Neutrophil (primary cell): ENCODE data around the gene CHCHD1.

Source experiments
- H3K27ac ChIP-seq: fragments of 200-600 bp; sonication (generic); 2 replicates; pipeline ENCODE4 v1.5.1; 2016; ENCODE audit warnings: mild to moderate bottlenecking, moderate library complexity
- H3K27me3 ChIP-seq: fragments of 200-600 bp; sonication (generic); 2 replicates; pipeline ENCODE4 v1.6.0; 2016; ENCODE audit warnings: mild to moderate bottlenecking
- H3K36me3 ChIP-seq: fragments of 200-600 bp; sonication (generic); 2 replicates; pipeline ENCODE4 v1.5.1; 2017
- H3K4me1 ChIP-seq, 2 experiments: fragments of 200-600 bp in 1 of 2; sonication (generic) in 1 of 2; 1 replicate in 1 of 2; 2 replicates in 1 of 2; pipeline versions ENCODE4 v1.5.1 to v1.6.1; 2013 to 2016; ENCODE audit warnings: low read depth in 1 of 2, low read length in 1 of 2, mild to moderate bottlenecking in 1 of 2, moderate library complexity in 1 of 2; ENCODE audit not compliant: control insufficient read depth in 1 of 2, insufficient read depth in 1 of 2
- H3K4me3 ChIP-seq, 2 experiments: fragments of 200-600 bp in 1 of 2; sonication (generic) in 1 of 2; 1 replicate in 1 of 2; 2 replicates in 1 of 2; pipeline ENCODE4 v1.5.1; 2013 to 2016; ENCODE audit warnings: low read depth in 1 of 2, low read length in 1 of 2, mild to moderate bottlenecking in 1 of 2, moderate library complexity in 1 of 2
- H3K9me3 ChIP-seq: fragments of 200-600 bp; sonication (generic); 2 replicates; pipeline ENCODE4 v1.5.1; 2016
- TF ChIP-seq, protein P1 (sequence below): fragments of 200-600 bp; sonication (generic); IDR thresholded peaks from 2 replicates; pipeline ENCODE4 v1.5.1; 2016; ENCODE audit warnings: antibody characterized with exemption

CHCHD1 gene

GRCh38 chr10:73742454-73742734, 39.5 kb upstream of the CHCHD1 start:
- H3K4me1 ChIP-seq: peaks cover 16% of the 10 kb centered on the region in 2 experiments
- H3K4me3 ChIP-seq: no peak overlapping the region
- TF ChIP-seq, protein P1, sequence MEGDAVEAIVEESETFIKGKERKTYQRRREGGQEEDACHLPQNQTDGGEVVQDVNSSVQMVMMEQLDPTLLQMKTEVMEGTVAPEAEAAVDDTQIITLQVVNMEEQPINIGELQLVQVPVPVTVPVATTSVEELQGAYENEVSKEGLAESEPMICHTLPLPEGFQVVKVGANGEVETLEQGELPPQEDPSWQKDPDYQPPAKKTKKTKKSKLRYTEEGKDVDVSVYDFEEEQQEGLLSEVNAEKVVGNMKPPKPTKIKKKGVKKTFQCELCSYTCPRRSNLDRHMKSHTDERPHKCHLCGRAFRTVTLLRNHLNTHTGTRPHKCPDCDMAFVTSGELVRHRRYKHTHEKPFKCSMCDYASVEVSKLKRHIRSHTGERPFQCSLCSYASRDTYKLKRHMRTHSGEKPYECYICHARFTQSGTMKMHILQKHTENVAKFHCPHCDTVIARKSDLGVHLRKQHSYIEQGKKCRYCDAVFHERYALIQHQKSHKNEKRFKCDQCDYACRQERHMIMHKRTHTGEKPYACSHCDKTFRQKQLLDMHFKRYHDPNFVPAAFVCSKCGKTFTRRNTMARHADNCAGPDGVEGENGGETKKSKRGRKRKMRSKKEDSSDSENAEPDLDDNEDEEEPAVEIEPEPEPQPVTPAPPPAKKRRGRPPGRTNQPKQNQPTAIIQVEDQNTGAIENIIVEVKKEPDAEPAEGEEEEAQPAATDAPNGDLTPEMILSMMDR: no peak
- H3K9me3 ChIP-seq: no peaks in the 10 kb centered on the region
- no peaks in the 10 kb centered on the region for H3K27me3 ChIP-seq
- no peak overlapping the region for H3K27ac ChIP-seq
- peaks cover 10% of the 10 kb centered on the region for H3K36me3 ChIP-seq

GRCh38 chr10:73743327-73743904, 38.4 kb upstream of the CHCHD1 start:
- H3K36me3 ChIP-seq: peaks cover 21% of the 10 kb centered on the region

DNA sequence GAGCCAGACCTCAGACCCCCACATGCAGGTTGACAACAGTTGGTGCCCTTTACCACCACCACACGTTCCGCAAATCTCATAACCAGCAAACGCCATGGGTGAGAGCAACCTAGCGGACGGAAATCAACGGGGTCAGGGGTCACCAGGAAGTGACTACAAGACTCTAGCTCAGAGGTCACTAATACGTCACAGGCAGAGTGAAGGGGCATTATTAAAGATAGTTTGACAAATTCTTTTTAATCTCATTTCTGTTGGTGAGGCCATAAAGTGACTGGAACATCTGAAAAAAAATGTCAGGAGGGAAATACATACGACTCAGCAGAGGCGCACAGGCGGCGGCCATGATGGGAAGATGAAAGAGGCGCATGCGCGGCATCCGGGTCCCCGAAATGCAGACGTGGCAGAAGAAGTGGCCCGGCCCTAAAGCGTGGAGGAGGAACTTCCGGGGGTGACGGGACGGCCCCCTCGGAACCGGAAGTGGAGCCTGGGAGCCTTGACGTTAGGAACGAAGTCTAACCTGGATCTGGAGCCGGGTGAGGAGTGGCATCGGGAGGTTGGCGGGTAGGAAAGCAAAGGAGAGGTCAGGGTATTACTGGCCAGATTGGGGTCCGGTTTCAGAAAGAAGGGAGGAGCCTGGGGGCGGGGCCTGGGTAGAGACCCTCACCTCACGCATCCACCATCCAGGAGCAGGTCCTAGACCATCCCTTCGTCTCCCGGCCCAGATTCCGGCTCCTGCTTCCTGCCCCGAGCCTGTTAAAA, 37.8 kb upstream of the CHCHD1 start, which contains the start of gene SEC24C:
SEC24C (plus strand) TSS at position 468 of the 759 bp plus-strand sequence. CDS start 2,461 bp downstream, outside the sequence.
- no peaks in the 10 kb centered on the region for H3K27me3 ChIP-seq
- peaks cover 27% of the 10 kb centered on the region for H3K36me3 ChIP-seq
- H3K9me3 ChIP-seq: no peaks in the 10 kb centered on the region
- H3K27ac ChIP-seq: peak within 1 kb of the TSS; percentile 87
- H3K4me1 ChIP-seq: peaks cover 16% of the 10 kb centered on the region in 2 experiments
- TF ChIP-seq, protein P1: peak; percentile 32
- peak within 1 kb of the TSS; percentile 78 to 94 for H3K4me3 ChIP-seq

More at GRCh38 chr10:73743327-73743904, 38.4 kb upstream of the CHCHD1 start:
- Histone ChIP-seq H3K9me3 (no peaks in the 10 kb centered on the region), H3K4me3 (peak overlapping the region; percentile 78 to 94), H3K27ac (peak overlapping the region; percentile 87), H3K27me3 (no peaks in the 10 kb centered on the region), H3K4me1 (peaks cover 16% of the 10 kb centered on the region in 2 experiments)
- TF ChIP-seq, protein P1: no peak

DNA sequence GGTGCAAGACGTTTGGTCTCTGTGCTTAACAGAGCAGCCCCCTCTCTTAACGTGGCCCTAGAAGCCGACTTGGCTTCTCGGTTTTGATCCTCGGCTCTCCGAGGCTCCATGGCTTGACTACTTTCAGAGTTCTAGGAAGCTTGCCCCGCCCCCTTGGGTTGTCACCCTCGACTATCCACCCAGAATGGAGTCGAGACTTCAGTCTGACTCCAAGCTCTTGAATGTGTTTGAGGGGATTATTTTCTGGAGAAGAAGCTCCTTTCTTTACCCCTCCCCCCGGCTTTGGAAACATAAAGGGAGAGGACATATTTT, 37.2 kb upstream of the CHCHD1 start:
- Histone ChIP-seq H3K36me3 (peaks cover 31% of the 10 kb centered on the region), H3K27me3 (no peaks in the 10 kb centered on the region), H3K4me3 (peak overlapping the region; percentile 78 to 94), H3K27ac (peak overlapping the region; percentile 87), H3K4me1 (peaks cover 16% of the 10 kb centered on the region in 2 experiments), H3K9me3 (no peaks in the 10 kb centered on the region)
- TF ChIP-seq, protein P1: no peak

DNA sequence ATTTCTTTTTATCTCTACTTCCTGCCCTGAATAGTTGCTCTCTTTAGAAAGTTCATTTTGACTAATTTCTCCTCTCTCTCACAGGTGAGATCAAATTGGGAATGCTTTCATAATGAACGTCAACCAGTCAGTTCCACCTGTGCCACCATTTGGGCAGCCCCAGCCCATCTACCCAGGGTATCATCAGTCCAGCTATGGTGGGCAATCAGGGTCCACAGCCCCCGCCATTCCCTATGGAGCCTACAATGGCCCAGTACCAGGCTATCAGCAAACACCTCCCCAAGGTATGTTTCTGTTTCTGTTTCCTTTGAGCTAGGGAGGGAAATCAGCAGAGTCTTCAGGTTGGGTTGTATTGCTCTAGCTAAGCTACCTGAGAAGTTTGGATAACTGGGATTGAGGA, 35.1 kb upstream of the CHCHD1 start:
- TF ChIP-seq, protein P1: no peak
- H3K9me3 ChIP-seq: no peaks in the 10 kb centered on the region
- H3K4me1 ChIP-seq: peaks cover 16% of the 10 kb centered on the region in 2 experiments
- no peak overlapping the region for H3K4me3 ChIP-seq
- H3K27me3 ChIP-seq: no peaks in the 10 kb centered on the region
- H3K36me3 ChIP-seq: peaks cover 51% of the 10 kb centered on the region
- H3K27ac ChIP-seq: no peak overlapping the region
